ENCODE measurements around the gene BCAS1.
"Not testable (repeated sequence)": the region's sequence is repeated elsewhere in the genome, so short reads cannot be mapped to it uniquely, and the experiment has no call there.

The BCAS1 gene

GRCh38 chr20:54011346-54011745, 59.0 kb downstream of the BCAS1 start:
- no peak overlapping the region for H3K4me3 ChIP-seq (ENCODE audit: low read length)
- no peaks in the 10 kb centered on the region for H3K9me3 ChIP-seq (replicated peaks; ENCODE audit: low read length)
- no peaks in the 10 kb centered on the region for H3K4me1 ChIP-seq (ENCODE audit: control insufficient read depth, insufficient read depth, low read length)
- H3K36me3 ChIP-seq (ENCODE audit: insufficient read depth, low read length): no peaks in the 10 kb centered on the region
- H3K27me3 ChIP-seq (ENCODE audit: control insufficient read depth, insufficient read depth, low read length): peaks cover 9% of the 10 kb centered on the region
- no peak overlapping the region for H3K9ac ChIP-seq (ENCODE audit: low read depth, low read length)
- H3K4me2 ChIP-seq (ENCODE audit: low read length): no peak overlapping the region

GRCh38 chr20:54006216-54006615, 64.2 kb downstream of the BCAS1 start:
- H3K27me3 ChIP-seq (ENCODE audit: control insufficient read depth, insufficient read depth, low read length); H3K4me3 ChIP-seq (ENCODE audit: low read length); H3K36me3 ChIP-seq (ENCODE audit: insufficient read depth, low read length); H3K4me2 ChIP-seq (ENCODE audit: low read length); H3K9ac ChIP-seq (ENCODE audit: low read depth, low read length); H3K4me1 ChIP-seq (ENCODE audit: control insufficient read depth, insufficient read depth, low read length); H3K9me3 ChIP-seq (replicated peaks; ENCODE audit: low read length): not testable (repeated sequence)

GRCh38 chr20:54005524-54005923, 64.9 kb downstream of the BCAS1 start:
- Histone ChIP-seq H3K9ac (ENCODE audit: low read depth, low read length) (no peak overlapping the region), H3K4me3 (ENCODE audit: low read length) (no peak overlapping the region), H3K4me1 (ENCODE audit: control insufficient read depth, insufficient read depth, low read length) (no peaks in the 10 kb centered on the region), H3K27me3 (ENCODE audit: control insufficient read depth, insufficient read depth, low read length) (peaks cover 9% of the 10 kb centered on the region), H3K36me3 (ENCODE audit: insufficient read depth, low read length) (no peaks in the 10 kb centered on the region), H3K4me2 (ENCODE audit: low read length) (no peak overlapping the region), H3K9me3 (replicated peaks; ENCODE audit: low read length) (no peaks in the 10 kb centered on the region)

GRCh38 chr20:54004445-54004844, 65.9 kb downstream of the BCAS1 start:
- no peaks in the 10 kb centered on the region for H3K36me3 ChIP-seq (ENCODE audit: insufficient read depth, low read length)
- no peak overlapping the region for H3K4me3 ChIP-seq (ENCODE audit: low read length)
- H3K9me3 ChIP-seq (replicated peaks; ENCODE audit: low read length): no peaks in the 10 kb centered on the region
- no peak overlapping the region for H3K4me2 ChIP-seq (ENCODE audit: low read length)
- no peaks in the 10 kb centered on the region for H3K4me1 ChIP-seq (ENCODE audit: control insufficient read depth, insufficient read depth, low read length)
- no peak overlapping the region for H3K9ac ChIP-seq (ENCODE audit: low read depth, low read length)
- peaks cover 7% of the 10 kb centered on the region for H3K27me3 ChIP-seq (ENCODE audit: control insufficient read depth, insufficient read depth, low read length)

- Histone ChIP-seq H3K27me3 (ENCODE audit: control insufficient read depth, insufficient read depth, low read length) (peaks cover 7% of the 10 kb centered on the region), H3K9ac (ENCODE audit: low read depth, low read length) (no peak overlapping the region), H3K4me3 (ENCODE audit: low read length) (no peak overlapping the region), H3K4me2 (ENCODE audit: low read length) (no peak overlapping the region), H3K9me3 (replicated peaks; ENCODE audit: low read length) (no peaks in the 10 kb centered on the region), H3K36me3 (ENCODE audit: insufficient read depth, low read length) (no peaks in the 10 kb centered on the region), H3K4me1 (ENCODE audit: control insufficient read depth, insufficient read depth, low read length) (no peaks in the 10 kb centered on the region)
These were observed 67.7 kb downstream of the BCAS1 start for GRCh38 chr20:54002741-54003140.

GRCh38 chr20:54002056-54002575, 68.3 kb downstream of the BCAS1 start:
- H3K4me1 ChIP-seq (ENCODE audit: control insufficient read depth, insufficient read depth, low read length): no peaks in the 10 kb centered on the region
- no peak overlapping the region for H3K4me3 ChIP-seq (ENCODE audit: low read length)
- H3K4me2 ChIP-seq (ENCODE audit: low read length): no peak overlapping the region
- H3K9me3 ChIP-seq (replicated peaks; ENCODE audit: low read length): no peaks in the 10 kb centered on the region
- peaks cover 3% of the 10 kb centered on the region for H3K27me3 ChIP-seq (ENCODE audit: control insufficient read depth, insufficient read depth, low read length)
- H3K36me3 ChIP-seq (ENCODE audit: insufficient read depth, low read length): no peaks in the 10 kb centered on the region
- H3K9ac ChIP-seq (ENCODE audit: low read depth, low read length): no peak overlapping the region

- peaks cover 3% of the 10 kb centered on the region for H3K27me3 ChIP-seq (ENCODE audit: control insufficient read depth, insufficient read depth, low read length)
- H3K36me3 ChIP-seq (ENCODE audit: insufficient read depth, low read length): no peaks in the 10 kb centered on the region
- H3K9ac ChIP-seq (ENCODE audit: low read depth, low read length): no peak overlapping the region
- no peak overlapping the region for H3K4me2 ChIP-seq (ENCODE audit: low read length)
- no peak overlapping the region for H3K4me3 ChIP-seq (ENCODE audit: low read length)
- H3K9me3 ChIP-seq (replicated peaks; ENCODE audit: low read length): no peaks in the 10 kb centered on the region
- H3K4me1 ChIP-seq (ENCODE audit: control insufficient read depth, insufficient read depth, low read length): no peaks in the 10 kb centered on the region
These were observed 69.5 kb downstream of the BCAS1 start for GRCh38 chr20:54000914-54001313.

- H3K36me3 ChIP-seq (ENCODE audit: insufficient read depth, low read length): no peaks in the 10 kb centered on the region
- H3K9ac ChIP-seq (ENCODE audit: low read depth, low read length): no peak overlapping the region
- no peak overlapping the region for H3K4me2 ChIP-seq (ENCODE audit: low read length)
- H3K27me3 ChIP-seq (ENCODE audit: control insufficient read depth, insufficient read depth, low read length): peaks cover 3% of the 10 kb centered on the region
- no peaks in the 10 kb centered on the region for H3K9me3 ChIP-seq (replicated peaks; ENCODE audit: low read length)
- H3K4me1 ChIP-seq (ENCODE audit: control insufficient read depth, insufficient read depth, low read length): no peaks in the 10 kb centered on the region
- H3K4me3 ChIP-seq (ENCODE audit: low read length): no peak overlapping the region
These were observed 70.1 kb downstream of the BCAS1 start for GRCh38 chr20:54000262-54000661.

GRCh38 chr20:53999077-53999476, 71.3 kb downstream of the BCAS1 start:
- H3K27me3 ChIP-seq (ENCODE audit: control insufficient read depth, insufficient read depth, low read length): no peaks in the 10 kb centered on the region
- no peak overlapping the region for H3K4me3 ChIP-seq (ENCODE audit: low read length)
- H3K36me3 ChIP-seq (ENCODE audit: insufficient read depth, low read length): no peaks in the 10 kb centered on the region
- H3K4me2 ChIP-seq (ENCODE audit: low read length): no peak overlapping the region
- no peak overlapping the region for H3K9ac ChIP-seq (ENCODE audit: low read depth, low read length)
- H3K9me3 ChIP-seq (replicated peaks; ENCODE audit: low read length): no peaks in the 10 kb centered on the region
- H3K4me1 ChIP-seq (ENCODE audit: control insufficient read depth, insufficient read depth, low read length): no peaks in the 10 kb centered on the region

GRCh38 chr20:53996584-53997486, 73.6 kb downstream of the BCAS1 start:
- Histone ChIP-seq H3K4me3 (ENCODE audit: low read length) (no peak overlapping the region), H3K9ac (ENCODE audit: low read depth, low read length) (no peak overlapping the region), H3K4me2 (ENCODE audit: low read length) (no peak overlapping the region), H3K36me3 (ENCODE audit: insufficient read depth, low read length) (no peaks in the 10 kb centered on the region), H3K9me3 (replicated peaks; ENCODE audit: low read length) (no peaks in the 10 kb centered on the region), H3K27me3 (ENCODE audit: control insufficient read depth, insufficient read depth, low read length) (no peaks in the 10 kb centered on the region), H3K4me1 (ENCODE audit: control insufficient read depth, insufficient read depth, low read length) (no peaks in the 10 kb centered on the region)

- H3K4me2 ChIP-seq (ENCODE audit: low read length): no peak overlapping the region
- H3K9ac ChIP-seq (ENCODE audit: low read depth, low read length): no peak overlapping the region
- no peaks in the 10 kb centered on the region for H3K4me1 ChIP-seq (ENCODE audit: control insufficient read depth, insufficient read depth, low read length)
- no peak overlapping the region for H3K4me3 ChIP-seq (ENCODE audit: low read length)
- H3K9me3 ChIP-seq (replicated peaks; ENCODE audit: low read length): no peaks in the 10 kb centered on the region
- H3K27me3 ChIP-seq (ENCODE audit: control insufficient read depth, insufficient read depth, low read length): peaks cover under 1% of the 10 kb centered on the region
- no peaks in the 10 kb centered on the region for H3K36me3 ChIP-seq (ENCODE audit: insufficient read depth, low read length)
These were observed 74.4 kb downstream of the BCAS1 start for GRCh38 chr20:53995949-53996348.

GRCh38 chr20:53994088-53994487, 76.3 kb downstream of the BCAS1 start:
- peaks cover 4% of the 10 kb centered on the region for H3K27me3 ChIP-seq (ENCODE audit: control insufficient read depth, insufficient read depth, low read length)
- no peak overlapping the region for H3K9ac ChIP-seq (ENCODE audit: low read depth, low read length)
- no peak overlapping the region for H3K4me3 ChIP-seq (ENCODE audit: low read length)
- no peaks in the 10 kb centered on the region for H3K9me3 ChIP-seq (replicated peaks; ENCODE audit: low read length)
- H3K4me2 ChIP-seq (ENCODE audit: low read length): no peak overlapping the region
- H3K4me1 ChIP-seq (ENCODE audit: control insufficient read depth, insufficient read depth, low read length): no peaks in the 10 kb centered on the region
- H3K36me3 ChIP-seq (ENCODE audit: insufficient read depth, low read length): no peaks in the 10 kb centered on the region

Measured in skeletal muscle satellite cell (primary cell).